ENCODE measurements around the gene ARPC5L.

The ARPC5L gene

DNA sequence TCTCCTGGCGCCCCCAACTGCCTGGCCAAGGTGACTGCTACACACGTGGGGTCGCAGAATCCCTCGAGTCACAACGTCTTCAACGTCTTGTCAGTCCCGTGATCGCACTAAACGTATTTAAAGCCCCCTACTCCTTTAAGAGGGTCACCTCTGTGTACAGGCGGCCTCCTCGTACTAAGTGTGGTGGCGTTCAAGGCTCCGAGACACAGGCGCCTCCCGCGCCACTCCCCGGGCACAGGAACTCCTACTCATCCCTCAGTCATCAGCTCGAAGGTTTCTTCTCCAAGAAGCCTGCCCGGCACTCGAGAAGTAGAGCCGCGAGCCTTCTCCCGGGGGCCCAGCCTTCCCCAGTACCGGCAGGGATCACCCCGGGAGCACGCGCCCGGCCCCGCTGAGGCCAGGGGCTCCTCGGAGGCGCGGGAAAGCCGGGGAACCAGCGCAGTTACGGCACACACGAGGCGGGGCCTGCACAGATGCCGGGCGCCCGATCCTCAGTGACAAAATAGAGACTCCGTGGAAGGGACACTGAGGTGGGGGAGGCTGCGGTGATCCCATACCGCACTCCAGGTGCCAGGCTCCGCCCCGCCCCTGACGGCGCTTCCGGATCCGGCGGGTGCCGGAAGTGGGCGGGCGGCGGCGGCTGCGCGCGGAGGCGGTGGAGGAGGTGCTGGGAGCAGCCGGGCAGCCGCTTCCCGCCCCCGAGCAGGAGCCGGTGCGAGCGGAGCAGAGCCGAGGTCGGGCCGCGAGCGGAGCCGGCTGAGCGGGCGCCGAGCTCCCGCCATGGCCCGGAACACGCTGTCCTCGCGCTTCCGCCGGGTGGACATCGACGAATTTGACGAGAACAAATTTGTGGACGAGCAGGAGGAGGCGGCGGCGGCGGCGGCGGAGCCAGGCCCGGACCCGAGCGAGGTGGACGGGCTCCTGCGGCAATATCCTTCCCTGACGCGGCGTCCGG, 6.9 kb downstream of the ARPC5L start:
- peak; percentile 92 for DNase-seq (ENCODE audit: low read depth)

DNA sequence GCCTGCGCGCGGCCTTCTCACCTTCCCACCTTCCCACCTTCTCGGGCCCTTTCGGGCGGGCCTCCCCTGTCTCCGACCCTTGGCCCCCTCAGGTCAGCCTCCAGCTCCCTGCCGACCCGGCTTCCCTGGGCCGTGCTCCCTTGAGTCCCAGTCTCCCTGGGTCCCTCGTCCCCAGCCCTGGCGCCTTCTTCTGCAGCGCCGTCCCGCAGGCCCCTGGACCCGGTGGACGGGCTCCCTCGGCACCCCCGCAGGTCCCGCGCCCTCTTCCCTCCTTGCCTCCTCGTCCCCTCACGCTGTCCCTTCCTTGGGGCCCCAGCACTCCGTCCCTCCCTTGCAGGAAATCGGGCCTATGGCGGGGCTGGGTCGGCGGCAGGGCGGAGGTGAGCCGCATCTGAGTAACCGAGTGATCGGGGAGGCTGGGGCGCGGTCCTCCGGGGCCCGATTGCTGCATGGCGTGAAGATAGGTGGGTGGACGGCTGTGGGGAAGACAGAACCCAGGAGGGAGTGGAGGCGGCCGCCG, 7.6 kb downstream of the ARPC5L start:
- no peak for DNase-seq (ENCODE audit: low read depth)

DNA sequence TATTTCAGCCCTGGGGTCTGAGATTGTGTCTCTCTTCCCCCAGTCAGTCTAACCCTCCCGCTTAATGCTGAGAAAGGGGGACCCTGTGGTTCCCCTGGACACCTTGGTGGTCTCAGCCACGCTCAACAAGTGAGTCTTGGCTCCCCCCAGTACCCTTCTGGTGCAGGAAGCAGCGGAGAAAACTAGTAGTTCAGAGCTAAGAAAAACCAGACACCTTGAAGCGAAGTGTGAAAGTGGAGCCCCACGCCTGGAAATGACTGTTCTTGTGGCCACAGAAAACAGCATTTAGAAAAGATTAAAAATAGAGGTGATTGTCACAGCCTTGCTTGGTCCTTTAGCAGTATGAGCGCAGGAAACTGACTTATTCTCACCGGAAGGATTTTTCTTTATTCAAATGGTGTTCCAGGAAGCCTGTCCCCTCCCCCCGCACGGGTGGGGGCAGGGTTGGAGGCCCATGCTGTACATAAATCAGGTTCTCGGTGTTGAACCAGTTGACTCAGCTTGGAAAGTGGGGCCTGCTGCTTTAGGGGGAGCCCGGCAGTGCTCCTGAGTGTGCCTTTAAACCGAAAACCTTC, 8.1 kb downstream of the ARPC5L start:
- peak; percentile 63 for DNase-seq (ENCODE audit: low read depth)

DNA sequence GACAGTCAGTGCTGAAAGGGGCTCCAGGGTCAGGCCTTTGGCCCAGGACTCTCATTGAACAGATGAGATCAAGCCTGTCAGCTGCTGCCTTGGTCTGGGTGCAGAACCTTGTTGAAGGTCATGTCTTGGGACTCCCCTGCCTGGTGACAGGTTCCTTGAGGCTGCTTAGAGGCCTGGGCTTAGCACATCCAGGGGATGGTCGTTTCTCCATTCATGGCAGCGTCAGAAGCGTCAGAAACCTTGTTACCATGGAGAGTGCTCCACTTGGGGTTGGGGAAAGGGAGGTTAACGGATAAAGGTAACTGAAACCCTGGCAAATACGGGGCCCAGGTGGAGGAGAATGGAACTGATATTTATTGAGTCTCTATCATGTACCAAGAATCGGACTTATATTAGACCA, 8.8 kb downstream of the ARPC5L start:
- DNase-seq (ENCODE audit: low read depth), result no peak

DNA sequence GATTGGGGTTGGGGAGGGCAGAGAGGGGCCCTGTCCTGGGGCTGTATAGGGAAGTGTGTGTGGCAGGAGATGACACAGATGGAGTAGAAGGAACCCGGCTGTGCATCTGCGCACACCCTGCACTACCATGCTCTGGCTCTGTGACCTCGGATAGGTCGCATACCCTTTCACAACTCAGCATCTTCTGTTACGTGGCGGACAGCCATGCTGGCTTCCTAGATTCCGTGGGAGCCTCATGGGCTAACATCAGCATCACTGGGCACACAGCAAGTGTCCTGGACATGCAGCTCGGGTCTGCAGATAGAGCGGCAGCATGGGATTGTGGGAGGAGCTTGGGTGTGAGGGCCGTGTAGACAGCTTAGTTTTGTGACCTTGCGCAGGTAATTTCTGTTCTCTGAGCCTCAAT, 9.2 kb downstream of the ARPC5L start:
- DNase-seq (ENCODE audit: low read depth), result no peak

DNA sequence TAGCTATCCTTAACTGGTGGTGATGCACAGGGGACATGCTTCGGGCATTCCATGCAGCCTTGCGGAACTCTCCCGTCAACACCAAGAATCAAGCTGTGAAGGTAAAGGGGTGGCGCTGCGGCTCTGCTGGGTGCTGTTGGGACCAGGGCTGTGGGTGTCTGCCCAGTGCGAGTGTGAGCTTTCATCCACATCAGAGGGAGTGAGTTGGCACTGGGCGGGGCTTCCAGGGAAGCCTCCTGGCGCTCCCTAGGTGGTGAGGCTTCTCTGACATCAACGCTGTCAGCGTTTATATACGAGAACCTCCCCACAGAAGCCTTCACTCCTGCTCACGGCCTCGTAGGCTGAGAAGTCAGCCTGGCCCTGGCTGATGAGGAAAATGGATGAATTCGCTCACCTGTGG, 11.7 kb downstream of the ARPC5L start:
- DNase-seq (ENCODE audit: low read depth), result no peak

DNA sequence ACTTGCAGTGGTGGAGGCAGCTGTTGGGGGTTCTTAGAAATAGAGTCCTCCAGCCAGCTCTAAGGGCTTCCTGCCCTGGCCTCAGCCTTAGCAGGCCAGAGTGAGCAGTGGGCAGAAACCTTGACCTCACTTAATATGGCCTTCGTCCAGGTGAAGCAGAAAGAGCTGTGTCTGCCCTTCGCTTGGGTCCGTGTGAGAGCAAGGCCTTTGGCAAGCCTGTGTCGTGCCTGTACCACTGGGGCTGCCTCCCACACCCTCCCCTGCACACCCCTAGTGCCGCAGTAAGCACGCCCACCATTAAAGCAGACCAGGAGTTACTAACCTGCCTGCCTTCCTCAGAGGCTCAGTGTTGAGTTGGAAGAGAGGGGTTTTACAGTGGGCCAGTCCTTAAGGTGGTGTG, 13.6 kb downstream of the ARPC5L start:
- DNase-seq (ENCODE audit: low read depth), result no peak

DNA sequence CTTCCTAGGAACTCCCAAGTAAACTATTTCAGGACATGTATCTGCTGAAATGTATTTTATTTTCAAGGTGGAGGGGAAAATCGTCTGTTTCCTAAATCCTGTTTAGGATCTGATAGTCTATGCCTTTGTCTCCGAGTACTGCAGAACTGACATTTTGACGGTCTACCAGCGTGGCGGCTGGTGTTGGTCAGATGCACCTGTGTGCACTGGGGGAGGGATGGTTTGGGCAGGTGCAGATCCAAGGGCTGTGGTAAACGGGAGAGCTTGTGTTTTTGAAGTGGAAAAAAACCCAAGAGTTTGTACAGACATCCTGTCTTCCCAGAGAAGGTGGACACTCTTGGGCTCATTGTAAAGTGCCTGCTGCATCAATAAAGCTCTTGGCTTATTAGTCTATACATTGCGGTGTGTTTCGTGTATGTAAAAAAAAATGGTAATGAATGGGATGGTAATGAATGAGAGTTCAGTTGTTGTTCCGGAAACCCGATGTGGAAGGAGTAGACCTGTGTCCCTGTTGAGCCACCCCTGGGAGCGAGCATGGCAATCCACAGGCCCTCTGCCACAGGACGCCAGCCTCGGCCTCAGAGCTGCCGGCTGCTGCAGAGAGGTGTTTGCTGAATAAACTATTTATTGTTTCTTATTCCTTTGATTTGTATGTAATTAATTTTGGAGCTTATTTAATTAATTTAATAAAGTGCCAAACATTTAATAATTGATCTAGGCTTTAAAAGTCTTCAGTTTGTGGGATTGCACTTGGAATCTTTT, 15.3 kb downstream of the ARPC5L start:
- no peak for DNase-seq (ENCODE audit: low read depth)

DNA sequence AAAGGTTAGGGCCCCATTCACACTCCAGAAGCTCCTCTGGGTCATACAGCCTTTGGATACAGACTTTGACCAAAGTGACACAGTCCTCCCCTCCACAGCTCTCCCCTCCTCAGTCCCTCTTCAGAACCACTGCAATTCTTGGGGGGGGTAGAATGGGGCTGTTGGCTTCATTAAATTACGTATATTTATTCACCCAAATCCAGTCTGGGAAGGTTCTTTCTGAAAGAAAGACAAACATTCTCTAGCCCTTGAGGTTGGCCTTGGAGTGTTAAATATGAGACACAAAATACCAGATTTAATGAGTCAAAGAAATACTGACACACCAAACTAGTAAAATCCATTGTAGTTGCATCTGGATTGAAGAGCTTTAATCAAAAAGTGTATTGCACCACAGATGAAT, 16.1 kb downstream of the ARPC5L start:
- no peak for DNase-seq (ENCODE audit: low read depth)

DNA sequence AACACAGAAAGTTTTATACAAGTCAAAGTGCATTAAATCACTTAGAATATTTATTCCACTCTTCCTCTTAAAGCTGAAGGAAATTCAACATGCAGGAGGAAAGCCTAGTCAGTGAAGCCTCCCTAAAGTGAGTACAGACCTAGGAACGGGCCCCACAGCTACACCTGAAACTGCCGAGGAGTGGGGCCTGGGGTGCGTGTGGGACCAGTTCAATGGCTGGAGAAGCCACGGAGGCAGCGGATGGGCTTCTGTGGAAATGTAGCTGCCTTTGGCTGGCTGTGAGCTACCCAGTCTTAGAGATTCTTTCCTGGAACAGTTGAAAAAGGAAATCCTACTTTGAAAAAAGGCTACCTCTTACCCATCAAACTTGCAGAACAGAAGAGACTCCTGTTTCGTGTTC, 16.6 kb downstream of the ARPC5L start:
- DNase-seq (ENCODE audit: low read depth), result no peak

DNA sequence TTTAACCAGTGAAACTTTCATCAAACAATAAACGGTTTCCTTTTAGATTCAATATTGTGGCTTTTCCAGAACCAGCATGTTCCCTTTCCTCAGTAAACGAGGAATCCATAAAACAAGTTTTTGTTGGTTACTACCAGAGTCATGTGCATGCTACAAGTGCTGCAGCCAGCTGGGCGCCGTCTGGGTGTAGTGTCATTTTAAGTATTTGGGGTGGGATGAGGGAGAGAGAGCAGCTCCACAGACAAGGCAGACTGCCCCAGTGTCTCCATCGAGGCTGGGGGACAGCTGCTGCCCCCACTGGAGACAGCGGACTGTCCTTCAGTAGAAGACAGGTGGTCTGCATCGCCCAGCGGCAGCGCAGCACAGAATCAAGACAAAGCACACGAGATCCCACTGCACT, 17.3 kb downstream of the ARPC5L start:
- no peak for DNase-seq (ENCODE audit: low read depth)

DNA sequence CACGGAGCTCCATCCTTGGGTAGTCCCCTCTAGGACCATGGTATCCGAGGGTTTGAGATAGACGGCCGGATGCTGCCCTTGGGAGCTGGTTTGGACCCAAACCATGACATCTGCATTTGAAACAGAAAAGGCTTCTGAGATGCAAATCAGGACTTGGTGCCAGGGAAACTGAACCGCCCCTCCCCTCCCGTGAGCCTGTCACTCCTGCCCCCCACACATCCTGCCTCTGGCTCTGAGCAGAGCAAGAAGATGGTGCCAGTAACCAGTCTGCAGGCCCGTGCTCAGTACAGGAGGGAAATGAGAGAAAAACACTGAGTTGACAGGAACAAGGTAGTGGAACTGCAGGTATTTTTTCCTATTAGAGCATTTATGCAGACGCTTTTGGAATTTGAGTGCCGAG, 18.6 kb downstream of the ARPC5L start:
- DNase-seq (ENCODE audit: low read depth), result no peak

DNA sequence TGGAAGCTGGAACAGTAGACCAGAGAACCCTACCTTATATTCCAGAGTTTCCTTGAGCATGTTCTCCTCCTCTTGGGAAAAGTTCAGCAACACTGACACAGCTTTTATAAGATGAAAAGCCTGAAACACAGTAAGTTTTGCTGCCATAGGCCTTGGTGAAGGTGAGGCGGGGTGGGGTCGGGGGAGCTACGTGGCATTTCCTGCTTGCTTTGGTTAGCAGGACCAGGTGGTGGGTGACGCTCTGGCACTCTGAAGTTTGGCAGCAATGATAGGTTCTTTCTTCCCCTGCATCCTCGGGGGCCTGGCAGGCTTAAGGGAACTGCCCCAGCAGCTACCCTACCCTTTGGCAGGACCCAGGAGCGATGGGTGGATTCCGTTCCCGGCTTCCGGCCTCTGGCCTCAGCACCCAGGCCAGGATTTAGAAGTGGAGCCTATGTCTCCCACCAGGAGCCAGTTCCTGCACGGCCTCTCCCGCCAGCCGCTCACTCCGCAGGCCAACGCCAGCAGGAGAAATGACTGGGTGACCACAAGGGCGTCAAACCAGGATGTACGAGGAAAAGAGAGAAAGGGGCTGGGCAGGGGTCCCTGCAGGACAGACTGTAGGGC, 19.3 kb downstream of the ARPC5L start:
- no peak for DNase-seq (ENCODE audit: low read depth)

DNA sequence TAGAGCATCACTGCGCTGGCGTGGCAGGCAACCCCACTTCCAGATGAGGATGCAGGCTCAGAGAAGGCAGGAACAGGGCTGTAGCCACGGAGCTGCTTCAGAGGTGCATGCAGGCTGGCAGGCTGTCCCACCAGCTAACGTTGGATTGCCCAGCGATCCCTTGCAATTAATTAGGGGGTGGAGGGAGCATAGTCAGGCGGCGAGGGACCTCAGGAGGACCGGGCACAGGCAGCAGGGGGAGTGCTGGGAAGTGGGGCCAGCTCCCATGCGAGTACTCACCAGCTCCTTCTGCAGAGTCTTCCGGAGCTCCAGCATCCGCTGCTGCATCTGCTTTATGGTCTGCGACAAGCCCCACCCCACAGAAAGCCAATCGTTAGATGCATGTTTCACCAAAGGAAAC, 20.3 kb downstream of the ARPC5L start:
- no peak for DNase-seq (ENCODE audit: low read depth)

DNA sequence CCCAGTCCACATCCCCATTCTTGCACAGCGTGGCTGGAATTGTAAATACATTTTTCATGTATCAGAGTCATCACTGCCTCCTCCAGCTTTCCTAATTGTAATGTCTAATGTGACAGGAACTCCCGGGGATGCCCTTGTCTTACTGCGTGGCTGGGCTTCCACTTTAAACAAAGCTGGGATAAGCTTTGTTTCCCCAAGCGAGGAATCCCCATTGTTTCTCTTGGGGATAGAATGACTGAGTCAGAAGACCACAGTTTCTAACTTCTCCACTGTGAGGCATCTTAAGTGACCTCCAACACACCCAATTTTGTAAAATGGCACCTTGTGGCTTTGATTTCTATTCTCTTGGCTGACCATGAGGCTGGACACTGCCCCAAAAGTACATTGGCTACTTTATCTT, 22.4 kb downstream of the ARPC5L start:
- DNase-seq (ENCODE audit: low read depth), result no peak

DNA sequence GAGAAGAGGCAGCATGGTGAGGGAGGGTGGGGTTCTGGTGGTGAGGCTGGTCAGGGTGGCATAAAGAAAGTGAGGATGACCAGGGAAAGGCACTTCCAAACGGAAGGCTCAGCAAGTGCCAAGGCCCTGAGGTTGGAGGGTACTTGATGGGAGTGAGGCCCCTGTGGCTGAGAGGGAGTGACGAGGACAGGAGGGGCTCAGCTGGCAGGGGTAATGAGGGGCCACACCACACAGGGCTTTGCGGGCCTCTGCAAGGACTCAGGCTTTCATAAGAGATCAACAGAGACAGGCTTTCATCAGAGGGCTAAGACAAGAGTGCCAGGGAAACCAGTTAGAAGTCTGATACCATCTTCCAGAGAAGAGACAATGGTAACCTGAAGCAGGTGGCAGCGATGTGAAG, 23.6 kb downstream of the ARPC5L start:
- DNase-seq (ENCODE audit: low read depth), result no peak

DNA sequence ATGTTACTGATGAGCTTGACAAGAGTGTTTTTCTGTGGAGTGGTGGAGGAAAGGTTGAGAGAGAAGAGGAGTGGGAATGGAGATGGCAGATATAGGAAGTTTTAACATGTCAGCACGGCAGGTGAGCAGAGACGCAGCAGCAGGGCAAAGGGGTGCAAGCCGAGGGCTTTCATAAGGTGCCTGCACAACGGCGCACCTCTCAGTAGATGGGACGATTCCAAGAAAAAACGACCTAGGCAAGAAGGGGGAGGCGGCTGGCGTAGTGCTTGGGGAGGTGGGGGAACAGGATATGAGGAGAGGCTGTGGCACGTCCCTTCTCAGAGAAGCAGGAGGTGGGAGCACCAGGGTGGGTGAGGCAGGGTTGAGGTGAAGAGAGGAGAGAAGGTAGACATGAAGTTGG, 24.5 kb downstream of the ARPC5L start:
- no peak for DNase-seq (ENCODE audit: low read depth)

DNA sequence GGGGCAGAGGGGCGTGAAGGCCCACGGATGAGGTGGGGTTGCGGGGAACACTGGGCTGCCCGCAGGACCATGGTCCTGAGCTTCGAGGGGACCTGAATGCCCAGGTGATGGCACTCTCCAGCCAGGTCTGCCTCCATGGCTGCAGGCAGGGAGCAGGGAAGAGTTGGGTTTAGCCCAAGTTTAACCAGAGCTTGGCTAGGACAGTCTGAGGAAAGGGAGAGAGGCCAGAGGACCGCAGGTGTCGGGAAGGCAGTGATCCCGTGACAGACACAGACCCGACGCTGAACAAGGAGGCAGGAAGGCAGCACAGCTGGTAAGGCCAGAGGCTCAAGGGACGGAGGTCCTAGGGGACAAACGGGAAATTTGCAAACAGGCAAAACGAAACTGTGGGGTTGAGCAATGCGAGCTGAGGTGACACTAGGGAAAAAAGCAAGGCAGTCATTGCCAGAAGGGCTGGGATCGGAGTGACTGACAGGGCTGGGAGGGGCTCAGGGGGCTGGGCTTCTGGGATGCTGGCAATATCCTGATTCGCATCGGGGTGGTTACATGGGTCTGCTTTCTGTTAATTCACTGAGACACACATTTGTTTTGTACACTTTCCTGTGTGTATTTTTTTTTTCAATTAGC, 25.0 kb downstream of the ARPC5L start:
- DNase-seq (ENCODE audit: low read depth), result no peak

DNA sequence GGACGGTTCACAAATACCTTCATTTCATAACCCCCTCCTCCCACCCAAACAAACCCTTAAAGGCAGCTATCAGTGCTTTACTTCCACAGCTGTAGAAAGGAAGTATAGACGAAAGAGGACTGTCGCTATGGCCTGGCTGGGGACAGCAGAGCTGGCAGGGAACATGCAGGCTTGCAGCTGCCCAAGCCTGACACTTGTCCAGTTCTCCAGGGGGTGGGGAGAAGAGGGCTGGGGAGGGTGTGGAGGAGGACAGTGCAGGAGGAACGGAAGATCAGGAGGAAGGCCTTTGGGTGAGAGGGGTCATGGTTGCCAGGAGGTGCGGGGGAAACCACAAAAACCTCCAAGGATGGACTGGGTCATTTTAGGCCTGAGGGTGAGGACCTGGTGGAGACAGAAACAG, 25.9 kb downstream of the ARPC5L start:
- no peak for DNase-seq (ENCODE audit: low read depth)

DNA sequence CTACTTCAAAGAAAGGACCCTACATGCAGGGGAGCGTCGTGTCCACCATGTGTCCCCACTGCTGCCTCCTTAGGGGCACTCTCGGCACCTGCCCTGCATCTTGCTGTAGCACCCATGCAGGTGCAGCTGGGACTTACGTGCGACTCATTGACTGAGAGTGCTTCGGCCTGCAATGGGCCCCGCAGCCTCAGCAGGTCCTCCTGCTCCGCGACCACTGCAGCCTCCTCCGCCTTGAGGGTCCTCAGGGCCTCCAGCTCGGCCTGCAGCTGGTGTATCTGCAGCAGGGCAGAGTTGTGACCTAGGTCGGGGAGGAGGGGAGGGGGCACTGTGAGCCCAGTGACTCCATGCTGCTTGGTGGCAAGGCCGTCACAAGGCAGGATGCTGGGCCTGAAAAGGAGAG, 27.1 kb downstream of the ARPC5L start:
- DNase-seq (ENCODE audit: low read depth), result no peak

DNA sequence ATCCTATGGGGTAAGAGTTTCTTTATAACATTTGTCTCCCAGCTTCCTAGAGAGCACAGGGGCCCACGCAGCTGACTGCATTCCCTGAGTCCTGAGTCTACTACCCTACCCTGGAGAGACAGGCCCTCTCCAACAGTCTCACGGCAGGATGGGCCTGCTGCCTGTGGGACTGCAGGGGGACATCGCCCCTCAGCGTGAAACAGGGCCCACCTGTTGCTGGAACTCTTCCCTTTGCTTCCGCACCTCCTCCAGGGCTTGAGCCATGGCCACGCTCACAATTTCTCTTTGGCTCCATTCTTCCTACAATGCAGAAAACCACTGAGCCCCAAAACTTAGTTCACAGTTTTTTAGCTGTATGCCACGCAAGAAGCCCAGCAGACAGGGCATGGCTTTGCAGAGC, 28.2 kb downstream of the ARPC5L start:
- DNase-seq (ENCODE audit: low read depth), result no peak
